HG02884 (cell line): ENCODE measurements around the gene TMEM266.

ENCODE experiments used
- ATAC-seq: cut with Tn5 transposase; IDR thresholded peaks from one replicate; pipeline ENCODE4 v1.9.1; 2021; ENCODE audit warnings: mild to moderate bottlenecking, moderate library complexity; ENCODE audit not compliant: unreplicated experiment

Gene TMEM266

DNA sequence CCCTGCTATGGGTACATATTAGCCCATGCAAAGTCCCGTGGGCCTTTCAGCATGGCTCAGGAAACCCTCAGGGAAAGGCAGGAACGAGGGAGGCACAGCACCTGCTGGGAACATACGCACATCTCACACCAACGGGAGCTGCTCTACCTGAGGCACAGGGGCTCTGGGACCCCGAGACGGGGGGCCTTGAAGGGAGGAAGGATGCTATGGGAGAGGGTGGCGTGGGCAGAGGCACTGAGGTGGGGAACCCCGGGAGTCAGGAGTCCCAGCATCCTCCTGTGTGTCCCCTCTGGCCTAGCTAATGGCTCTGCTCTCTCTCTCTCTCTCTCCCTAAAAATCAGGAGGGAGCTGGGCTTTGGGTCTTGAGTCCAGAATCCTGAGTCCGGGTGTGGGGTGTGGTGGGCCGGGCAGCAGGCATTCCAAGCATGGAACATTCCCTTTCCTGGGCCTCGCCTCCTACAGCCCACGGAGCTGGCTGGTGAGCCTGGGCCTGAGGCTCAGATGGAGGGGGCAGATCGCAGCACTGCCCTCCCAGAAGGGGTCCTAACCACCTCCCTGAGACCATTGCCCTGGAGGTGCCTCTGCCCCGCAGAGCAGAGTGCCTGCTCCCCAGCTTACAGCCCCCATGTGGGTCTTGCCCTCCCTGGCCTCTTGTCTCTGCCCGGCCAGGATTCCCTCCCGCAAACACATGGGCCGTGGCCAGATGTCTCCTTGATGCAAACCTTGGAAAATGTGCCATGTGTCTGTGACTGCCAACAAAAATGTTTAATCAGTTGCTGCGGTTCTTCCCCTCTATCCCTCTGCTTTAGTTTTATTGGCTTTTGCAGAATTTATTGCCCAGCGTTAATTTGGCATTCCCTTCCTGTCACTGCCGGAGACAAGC, 101.6 kb downstream of the TMEM266 start:
- ATAC-seq, result no peak

DNA sequence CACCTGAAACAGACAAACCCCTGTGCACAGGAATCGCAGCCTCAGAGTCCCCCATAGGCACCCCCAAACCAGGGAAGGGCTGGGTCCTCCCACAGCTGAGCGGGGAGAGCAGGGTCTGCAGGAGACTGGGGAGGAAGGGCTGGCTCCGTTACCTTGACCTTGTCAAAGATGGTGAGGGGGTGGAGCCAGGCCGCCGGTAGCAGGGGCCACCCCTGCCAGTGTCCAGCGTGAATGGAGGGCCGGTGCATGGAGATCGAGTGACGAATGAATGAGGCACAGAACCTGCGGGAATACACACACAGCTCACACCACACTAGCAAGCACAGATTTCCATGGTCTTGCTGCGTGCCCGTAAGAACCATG, 102.2 kb downstream of the TMEM266 start:
- ATAC-seq, result no peak

DNA sequence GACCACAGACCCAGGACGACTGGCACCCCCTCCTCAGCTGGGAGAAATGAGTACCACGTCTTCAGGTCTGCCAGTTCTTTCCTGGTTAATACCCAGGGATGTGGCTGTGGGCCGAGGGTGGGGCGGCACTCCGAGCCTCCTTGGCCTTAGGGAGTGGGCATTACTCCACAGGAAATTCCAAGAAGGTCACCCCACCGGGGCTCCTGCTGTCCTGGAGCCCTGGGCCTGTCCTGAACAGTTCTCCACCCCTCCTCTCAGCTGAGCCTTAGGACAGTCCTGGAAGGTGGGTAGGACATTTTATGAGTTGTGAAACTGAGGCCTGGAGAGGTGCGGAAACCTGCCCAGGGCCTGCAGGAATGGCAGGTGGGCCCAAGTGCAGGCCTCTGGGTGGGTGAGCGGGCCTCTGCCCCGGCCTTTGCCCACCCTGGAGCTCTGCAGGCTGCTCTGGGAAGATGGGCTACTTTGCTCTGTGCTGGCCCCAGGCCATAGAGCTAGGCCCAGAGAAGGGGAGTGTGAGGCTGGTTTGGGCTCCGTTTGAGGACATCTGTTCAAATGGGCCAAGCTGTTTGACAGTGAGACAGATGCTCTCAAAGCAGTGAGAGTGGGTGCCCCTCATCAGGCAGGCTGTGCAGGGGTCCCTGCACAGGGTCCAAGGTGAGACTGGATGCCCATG, 103.1 kb downstream of the TMEM266 start:
- ATAC-seq, result no peak

DNA sequence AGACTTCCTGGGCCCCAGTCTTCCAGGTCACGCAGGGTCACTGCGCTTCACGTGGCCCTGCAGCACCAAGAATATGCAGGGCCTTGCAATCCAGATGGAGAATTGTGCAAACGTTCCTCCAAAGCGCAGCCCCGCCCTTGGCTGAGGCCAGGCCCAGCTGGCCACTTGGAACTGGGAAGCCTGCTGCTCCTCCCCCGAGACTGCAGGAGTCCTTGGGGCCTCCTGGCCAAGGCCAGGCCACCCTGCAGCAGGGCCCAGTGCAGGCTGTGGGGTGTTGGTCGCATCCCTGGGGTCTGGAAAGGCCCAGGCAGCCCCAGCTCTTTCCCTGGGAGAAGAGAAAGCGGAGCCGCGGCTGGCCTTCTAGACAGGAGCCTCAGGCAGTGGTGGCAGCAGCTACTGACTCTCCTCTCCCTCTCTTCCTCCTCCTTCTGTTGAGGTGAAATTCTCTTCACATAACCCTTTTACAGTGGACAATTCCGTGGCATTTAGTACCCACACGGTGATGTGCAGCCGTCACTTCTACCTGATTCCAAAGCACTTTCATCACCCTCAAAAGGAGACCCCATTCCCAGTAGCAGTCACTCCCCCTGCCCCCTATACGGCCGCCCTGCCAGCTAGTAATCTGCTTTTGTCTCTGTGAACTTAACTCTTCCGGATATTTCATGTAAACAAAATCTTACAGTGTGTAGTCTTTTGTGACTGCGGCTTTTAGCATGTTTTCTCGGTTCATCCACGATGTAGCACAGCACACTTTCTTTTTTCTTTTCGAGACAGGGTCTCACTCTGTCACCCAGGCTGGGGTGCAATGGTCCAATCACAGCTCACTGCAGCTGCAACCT, 103.9 kb downstream of the TMEM266 start:
- no peak for ATAC-seq

DNA sequence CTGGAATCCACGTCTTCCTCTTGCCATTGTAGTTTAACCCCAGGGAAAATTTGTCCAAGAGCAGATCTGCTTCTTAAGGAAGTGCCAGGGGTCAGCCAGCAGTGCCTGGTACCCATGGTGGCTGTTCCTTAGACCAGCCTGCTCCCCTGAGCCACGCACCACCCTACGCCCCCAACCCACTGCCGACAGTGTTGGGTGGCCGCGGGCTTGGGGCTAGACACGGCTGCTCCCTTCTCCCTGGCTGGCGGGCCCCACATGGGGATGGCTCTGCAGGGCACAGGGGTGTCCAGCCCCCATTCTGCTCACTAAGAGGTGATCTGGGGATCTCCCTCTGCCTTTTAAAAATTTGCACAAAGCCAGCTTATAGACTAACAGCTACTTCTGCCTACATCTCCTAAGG, 104.8 kb downstream of the TMEM266 start:
- no peak for ATAC-seq

DNA sequence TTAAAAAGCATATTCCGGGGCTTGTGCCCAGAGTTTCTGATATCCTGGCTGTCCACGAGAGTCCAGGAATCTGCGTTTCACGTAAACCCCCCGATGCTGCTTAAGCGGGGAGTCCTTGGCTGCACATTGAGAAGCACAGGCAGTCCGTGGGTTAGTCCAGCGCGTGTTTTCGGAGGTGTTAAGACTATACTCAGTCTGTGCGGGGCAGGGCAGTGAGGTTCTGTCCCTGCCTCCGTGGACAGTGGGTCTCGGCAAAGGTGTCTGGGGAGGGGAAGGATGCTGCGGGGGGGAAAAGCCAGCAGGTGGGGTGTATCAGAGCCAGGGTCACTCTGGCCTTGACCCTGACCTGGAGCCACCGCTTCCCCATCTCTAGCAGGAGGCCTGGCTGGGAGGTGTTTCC, 106.2 kb downstream of the TMEM266 start:
- ATAC-seq, result no peak

DNA sequence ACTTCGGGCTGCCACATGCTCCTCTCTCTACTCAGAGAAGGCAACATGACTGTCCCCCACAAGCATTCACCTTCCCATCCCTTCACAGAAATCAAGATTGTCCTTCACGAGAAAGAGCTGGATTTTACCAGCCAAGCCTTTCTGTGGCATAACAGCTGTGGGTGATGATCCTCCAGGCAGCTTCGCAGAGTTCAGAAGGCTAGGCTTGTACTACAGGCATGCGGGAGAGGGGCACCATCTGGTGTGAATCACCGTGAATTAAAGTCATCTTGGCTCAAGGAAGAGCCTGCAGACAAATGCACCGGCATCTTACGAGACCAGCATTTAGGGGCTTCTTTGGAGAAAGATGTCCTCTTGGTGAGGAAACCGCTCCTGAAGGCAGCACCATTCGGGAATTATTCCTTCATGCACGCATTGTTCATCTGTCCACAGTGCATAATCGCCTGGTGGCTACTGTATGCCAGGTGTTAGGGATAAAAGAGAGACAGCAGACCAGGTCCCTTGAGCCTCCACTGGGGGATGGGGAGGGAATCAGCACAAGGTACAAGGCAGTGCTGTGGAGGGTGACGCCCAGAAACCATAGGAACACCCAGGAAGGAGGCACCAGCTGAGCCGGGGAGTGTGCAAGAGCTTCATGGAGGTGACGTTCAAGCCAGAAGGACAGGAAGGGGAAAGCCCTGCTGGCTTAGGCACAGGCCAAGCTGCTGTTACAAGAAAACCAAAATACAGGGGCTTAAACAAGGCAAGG, 108.6 kb downstream of the TMEM266 start:
- no peak for ATAC-seq

DNA sequence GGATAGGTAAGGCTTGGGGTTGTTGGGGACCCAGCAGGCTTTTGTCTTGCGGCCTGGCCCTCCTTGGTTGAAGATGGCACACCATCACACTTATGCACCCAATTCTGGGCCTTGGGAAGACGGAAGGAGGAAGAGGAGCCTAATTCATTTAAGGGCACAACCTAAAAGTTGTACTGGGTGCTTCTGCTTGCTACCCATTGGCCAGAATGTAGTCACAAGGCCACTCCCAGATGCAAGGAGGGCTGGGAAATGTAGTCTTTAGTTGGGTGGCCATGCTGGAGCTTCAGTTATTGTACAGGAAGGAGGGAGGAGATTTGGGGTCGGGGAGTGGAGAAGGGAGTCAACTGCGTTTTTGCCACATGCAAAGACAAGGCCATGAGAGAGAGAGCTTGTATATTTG, 109.2 kb downstream of the TMEM266 start:
- no peak for ATAC-seq

DNA sequence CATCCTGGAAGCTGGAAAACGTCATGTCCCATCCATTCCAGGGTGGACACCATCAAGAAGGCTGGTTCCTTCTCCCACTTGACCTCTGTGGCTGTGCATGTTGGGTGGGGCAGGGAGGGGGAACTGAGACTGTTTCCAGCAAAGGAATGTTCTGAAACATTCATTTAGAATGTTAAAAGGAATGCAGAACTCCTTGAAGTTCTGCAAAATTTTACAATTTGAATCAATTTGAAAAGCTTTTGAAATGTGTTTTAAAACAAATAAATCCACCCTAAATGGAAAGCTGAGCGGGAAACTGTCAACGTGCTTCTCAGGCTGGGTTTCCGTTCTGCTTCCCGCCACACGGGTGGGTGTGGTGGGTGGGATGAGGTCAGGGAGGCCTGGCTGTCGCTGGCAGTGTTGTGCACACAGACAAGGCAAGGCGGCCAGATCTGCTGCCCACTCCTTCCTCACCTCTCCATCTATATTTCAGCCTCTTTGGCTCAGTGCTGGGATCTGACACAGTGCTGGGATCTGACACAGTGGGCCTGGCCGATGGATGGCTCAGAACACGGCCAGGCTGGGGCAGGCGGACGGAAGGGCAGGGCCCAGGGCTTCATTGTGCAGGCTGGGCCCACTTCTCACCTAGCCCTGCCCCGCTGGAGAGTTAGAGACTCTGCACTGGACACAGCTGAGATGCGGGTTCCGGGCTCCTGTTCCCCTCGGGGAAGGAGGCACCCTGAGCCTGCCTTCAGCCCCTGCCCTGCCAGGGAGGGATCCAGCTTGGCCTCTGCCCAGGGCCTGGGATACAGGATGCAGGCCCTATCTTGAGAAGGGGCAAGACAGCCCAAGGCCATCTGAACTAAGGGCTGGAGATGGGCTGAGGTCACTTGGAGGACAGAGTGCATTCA, 110.4 kb downstream of the TMEM266 start:
- no peak for ATAC-seq

DNA sequence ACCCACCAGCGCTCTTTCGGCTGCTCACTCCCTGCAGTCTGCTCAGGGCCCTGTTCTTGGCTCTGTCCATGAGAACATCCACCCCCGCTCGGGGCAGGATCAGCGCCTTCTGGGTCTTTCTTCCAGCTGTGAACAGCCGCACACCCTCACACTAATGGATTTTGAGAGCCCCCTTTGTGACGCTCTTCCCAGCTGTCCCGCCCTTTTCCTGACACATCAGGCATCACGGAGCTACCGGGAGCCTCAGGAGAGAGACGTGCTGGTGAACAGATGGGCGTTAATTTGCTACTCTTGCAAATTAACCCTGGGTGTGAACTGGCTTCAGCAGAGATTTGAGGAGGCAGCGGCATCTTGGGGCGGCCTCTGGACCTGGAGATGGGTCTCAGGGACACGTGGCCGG, 113.0 kb downstream of the TMEM266 start:
- ATAC-seq, result no peak

DNA sequence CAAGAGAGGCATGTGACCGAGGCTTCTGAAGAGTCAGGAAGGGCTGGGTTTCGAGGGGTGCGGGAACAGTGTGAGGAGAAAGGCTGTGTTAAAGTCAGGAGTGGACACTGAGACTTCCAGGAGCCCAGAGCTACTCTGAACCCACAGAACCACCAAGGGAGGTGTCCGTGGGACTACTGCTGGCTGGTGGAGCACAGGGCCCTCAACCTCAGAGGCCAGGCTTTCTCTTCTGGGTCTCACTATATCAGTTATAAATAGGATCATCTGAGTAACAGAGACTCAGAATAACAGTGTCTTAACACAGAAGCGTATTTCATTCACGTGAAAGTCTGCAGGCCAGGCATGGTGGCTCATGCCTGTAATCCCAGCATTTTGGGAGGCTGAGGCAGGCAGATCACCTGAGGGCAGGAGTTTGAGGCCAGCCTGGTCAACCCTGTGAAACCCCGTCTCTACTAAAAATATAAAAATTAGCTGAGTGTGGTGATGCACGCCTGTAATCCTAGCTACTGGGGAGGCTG, 113.6 kb downstream of the TMEM266 start:
- no peak for ATAC-seq

DNA sequence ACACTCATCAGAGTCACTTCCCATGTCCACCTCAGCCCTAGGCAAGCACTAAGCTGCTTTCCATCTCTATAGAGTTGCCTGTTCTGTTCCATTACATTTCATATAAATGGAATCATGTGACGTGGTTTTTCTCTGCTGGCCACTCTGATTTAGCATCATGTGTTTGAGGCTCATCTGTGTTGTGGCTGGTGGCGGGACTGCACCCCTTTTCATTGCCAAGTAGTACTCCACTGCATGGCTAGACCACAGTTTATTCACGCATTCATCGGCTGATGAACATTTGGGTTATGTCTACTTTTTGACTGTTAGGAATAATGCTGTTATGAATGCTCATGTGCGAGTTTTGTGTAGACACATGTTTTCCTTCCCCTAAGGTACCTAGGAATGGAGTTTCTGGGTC, 114.9 kb downstream of the TMEM266 start:
- ATAC-seq, result no peak

DNA sequence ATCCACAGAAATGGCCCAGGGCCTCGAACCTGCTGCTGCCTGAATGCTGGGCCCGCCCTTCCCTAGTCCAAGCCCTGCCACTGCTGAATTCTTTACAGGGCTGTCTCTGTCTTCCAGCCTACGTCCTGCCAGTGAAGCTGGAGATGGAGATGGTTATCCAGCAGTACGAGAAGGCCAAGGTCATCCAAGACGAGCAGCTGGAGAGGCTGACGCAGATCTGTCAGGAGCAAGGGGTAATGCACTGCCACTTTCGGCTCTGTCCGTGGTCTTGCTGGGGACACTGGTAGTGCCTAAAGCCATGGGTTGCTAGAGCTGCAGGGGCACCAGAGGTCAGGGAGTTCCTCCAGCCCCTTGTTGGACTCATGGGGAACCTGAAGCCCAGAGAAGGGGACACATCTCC, 115.7 kb downstream of the TMEM266 start:
- ATAC-seq, result no peak

DNA sequence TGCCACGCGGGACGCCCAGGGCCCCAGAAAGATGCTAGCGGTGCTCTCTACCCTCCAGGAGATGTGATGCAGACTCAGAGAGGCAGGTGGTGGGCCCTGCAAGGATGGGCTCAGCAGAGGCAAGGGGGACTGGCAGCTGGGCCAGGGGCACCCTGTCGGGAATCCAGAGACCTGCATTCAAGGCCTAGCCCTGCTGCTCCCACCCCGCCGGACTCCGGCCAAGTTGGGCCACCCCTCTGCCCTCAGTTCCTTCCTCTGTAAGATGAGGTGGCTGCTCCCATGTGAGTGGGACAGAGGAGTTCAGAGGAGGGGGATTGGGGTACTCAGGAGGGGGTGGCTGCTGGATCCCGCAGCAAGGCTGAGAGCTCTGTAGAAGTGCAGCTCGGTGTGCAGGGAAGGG, 116.3 kb downstream of the TMEM266 start:
- no peak for ATAC-seq

DNA sequence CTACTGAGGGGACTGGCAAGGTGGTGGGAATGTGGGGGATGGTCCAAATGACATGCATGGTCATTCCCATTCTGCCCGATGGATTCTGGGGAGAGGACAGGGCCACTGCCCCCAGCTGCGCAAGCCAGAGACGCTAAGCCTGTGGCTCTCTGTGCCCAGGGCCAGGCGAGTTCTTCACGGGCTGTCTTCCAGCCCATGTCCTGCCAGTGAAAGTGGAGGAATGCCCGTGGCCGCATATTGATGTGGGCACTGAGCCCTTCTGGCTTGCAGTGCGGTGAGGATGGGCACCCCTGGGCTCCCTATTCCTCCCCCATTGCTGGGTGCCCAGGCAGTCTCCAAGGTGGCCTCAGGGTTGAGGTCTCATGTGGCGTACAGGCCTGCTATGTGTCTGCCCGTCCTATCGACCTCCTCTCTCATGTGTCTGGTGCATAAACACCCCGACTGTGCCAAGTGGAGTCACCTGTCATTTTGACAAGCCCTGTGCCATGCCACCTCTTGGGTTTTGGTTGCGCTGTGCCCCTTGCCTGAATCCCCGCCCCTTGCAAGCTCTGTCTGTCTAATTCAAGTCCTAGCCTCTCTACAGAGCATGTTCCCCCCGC, 116.8 kb downstream of the TMEM266 start:
- ATAC-seq, result no peak

DNA sequence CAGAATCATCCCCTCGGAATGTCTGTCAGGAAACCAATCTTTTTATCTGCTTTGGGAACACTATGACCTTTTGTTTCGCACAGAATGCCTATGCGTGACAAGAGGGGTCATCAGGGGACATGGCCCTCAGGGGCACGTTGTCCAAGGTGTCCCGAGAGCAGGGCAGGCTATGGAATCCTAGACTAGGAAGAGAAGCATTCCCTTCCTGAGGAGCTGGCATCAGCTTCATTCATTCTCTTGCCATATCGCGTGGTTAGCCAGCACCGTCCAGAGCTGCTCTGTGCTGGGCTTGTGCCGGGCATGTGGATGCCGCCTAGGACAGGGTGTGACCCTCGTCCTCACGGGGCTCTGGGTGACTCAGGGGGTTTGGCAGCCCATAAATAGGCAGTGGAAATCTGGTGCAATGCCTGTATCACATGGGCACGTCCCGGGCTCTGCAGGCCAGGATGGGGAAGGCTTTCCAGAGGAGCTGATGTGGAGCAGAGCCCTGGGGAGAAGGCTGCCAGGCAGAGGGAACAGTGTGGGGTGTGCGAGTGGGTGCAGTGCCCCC, 117.8 kb downstream of the TMEM266 start:
- ATAC-seq, result no peak

DNA sequence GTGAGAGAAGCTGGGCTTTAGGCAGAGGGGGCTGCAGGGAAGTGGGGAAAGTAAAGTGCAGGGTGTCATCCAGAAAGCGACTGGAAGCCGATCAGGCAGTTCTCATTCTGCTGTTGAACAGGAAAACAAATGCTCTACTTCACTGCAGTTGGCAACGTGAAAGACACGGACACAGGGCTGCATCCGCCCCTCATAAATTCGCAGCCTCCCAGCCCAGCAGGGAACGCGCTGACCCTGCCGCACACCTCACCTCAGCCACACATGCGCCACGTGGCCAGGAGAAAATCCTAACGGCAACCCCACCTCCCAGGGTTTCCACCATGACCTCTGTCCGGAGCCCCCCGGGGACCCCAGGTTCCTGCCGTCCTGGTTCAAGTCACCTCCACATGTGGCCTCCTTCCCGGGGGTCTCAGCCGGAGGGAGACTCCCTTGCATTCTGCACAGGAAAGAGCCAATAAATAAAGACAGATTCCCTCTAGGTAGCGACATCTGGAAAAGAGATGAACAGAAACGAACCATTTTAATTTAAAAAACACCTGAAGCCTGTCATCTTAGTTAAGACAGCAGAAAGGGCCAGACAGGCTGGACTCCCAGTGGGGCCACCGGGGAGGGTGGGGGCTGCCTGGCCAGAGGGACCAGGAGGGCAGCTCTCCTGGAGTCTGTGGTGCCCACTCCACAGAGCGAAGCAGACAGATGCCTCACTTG, 118.7 kb downstream of the TMEM266 start:
- ATAC-seq, result no peak

DNA sequence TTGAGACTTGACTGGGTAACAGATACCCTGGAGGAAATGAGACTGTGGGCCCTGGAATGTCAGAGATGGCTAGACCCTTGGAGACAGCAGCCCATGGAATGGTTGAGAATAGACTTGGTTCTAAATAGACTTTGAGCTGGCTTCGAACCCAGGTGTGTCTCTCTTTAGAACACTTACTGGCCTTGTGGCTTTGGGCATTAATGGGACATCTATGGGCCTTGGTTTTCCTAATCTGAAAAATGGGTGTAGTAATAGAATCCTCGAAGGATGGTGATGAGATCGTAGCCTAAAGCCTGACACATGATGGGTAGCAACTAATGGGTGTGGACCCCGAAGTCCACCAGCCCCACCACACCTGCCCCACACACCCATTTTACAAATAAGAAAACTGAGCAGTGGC, 119.2 kb downstream of the TMEM266 start:
- no peak for ATAC-seq
